PC-9 (cell line): ENCODE data around the gene SLC12A4.

Source experiments
- CTCF ChIP-seq: fragments of 200-600 bp; sonication (generic); conservative IDR thresholded peaks from 2 replicates; pipeline ENCODE4 v1.6.1; 2017; ENCODE audit warnings: mixed run types, antibody characterized with exemption, mild to moderate bottlenecking, moderate library complexity
- EZH2 ChIP-seq: fragments of 200-600 bp; sonication (generic); IDR thresholded peaks from 2 replicates; pipeline ENCODE4 v1.8.0; 2017; ENCODE audit warnings: antibody characterized with exemption, low read depth

GRCh38 chr16:67953641-67954375 lies 14.6 kb downstream of the SLC12A4 start:
- TF ChIP-seq CTCF (no peak), EZH2 (no peak)
